Measurements from ENCODE around the gene PROSER3. TPM values are rescaled to one million over a fixed set of nuclear protein-coding genes. Genes with fewer than 3 reads are reported as not detected.
"Not testable (repeated sequence)": the region's sequence is repeated elsewhere in the genome, so short reads cannot be mapped to it uniquely, and the experiment has no call there.

PROSER3 gene
- total RNA-seq, 1 donor, result 13.5 TPM

GRCh38 chr19:35721374-35721773 lies 36.6 kb upstream of the PROSER3 start:
- no peak for DNase-seq (ENCODE audit: low read depth in 2 of 3, low spot score in 2 of 3)

- DNase-seq (ENCODE audit: low read depth in 2 of 3, low spot score in 2 of 3), result no peak
Measured at GRCh38 chr19:35722461-35722860, 35.5 kb upstream of the PROSER3 start.

DNA sequence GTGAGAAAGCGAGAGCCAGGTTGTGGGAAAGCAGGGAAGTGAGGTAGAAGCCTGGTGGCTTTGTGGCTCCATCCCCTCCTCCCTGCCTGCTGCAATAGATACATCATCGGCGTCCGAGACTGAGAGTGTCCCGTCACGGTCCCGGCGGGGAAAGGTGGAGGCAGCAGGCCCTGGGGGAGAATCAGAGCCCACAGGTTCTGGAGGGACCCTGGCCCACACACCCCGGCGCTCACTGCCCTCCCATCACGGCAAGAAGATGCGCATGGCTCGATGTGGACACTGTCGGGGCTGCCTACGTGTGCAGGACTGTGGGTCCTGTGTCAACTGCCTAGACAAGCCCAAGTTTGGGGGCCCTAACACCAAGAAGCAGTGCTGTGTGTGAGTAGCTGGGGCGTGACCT lies 35.1 kb upstream of the PROSER3 start:
- DNase-seq (ENCODE audit: low read depth in 2 of 3, low spot score in 2 of 3), result no peak

- no peak for DNase-seq (ENCODE audit: low read depth in 2 of 3, low spot score in 2 of 3)
Measured at GRCh38 chr19:35723671-35724070, 34.3 kb upstream of the PROSER3 start.

DNA sequence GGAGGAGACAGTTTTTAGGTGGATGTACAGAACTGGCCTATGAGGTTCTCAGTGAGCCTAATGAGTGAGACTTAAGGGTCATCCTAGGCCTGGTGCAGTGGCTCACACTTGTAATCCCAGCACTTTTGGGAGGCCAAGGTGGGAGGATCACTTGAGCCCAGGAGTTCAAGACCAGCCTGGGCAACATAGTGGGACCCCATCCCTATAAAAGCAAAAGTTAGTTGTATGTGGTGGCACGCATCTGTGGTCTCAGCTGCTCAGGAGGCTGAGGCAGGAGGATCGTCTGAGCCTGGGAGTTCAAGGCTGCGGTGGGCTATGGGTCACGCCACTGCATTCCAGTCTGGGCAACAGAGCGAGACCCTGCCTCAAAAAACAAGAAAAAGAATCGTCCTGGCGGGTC lies 33.8 kb upstream of the PROSER3 start:
- not testable (repeated sequence) for DNase-seq (ENCODE audit: low read depth in 2 of 3, low spot score in 2 of 3)

GRCh38 chr19:35724560-35724959 lies 33.4 kb upstream of the PROSER3 start:
- no peak for DNase-seq (ENCODE audit: low read depth in 2 of 3, low spot score in 2 of 3)

GRCh38 chr19:35725216-35725861 lies 32.6 kb upstream of the PROSER3 start:
- no peak for DNase-seq (ENCODE audit: low read depth in 2 of 3, low spot score in 2 of 3)

DNA sequence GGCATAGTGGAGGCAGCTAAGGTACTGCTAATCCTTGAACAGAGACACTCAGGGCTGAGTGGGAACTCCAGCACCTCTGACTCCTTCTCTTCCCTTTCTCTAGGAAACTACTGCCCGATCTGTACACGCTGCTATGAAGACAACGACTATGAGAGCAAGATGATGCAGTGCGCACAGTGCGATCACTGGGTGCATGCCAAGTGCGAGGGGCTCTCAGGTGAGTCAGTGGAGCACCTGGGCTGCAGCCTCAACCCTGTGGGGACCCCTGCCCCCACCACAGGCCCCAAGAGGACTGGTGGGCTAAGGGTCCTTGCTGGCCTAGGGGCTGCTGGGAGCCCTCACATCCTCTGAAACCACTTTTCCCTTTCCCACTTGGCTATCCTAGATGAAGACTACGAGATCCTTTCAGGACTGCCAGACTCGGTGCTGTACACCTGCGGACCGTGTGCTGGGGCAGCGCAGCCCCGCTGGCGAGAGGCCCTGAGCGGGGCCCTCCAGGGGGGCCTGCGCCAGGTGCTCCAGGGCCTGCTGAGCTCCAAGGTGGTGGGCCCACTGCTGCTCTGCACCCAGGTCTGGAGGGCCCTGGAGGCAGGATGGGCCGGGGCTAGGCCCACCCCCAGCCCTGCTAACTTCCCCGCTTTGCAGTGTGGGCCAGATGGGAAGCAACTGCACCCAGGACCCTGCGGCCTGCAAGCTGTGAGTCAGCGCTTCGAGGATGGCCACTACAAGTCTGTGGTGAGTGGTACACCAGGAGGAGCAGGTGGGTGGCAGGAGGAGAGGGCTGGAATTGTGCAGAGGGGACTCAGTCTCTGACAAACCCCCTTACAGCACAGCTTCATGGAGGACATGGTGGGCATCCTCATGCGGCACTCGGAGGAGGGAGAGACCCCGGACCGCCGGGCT lies 30.7 kb upstream of the PROSER3 start:
- no peak for DNase-seq (ENCODE audit: low read depth in 2 of 3, low spot score in 2 of 3)

DNA sequence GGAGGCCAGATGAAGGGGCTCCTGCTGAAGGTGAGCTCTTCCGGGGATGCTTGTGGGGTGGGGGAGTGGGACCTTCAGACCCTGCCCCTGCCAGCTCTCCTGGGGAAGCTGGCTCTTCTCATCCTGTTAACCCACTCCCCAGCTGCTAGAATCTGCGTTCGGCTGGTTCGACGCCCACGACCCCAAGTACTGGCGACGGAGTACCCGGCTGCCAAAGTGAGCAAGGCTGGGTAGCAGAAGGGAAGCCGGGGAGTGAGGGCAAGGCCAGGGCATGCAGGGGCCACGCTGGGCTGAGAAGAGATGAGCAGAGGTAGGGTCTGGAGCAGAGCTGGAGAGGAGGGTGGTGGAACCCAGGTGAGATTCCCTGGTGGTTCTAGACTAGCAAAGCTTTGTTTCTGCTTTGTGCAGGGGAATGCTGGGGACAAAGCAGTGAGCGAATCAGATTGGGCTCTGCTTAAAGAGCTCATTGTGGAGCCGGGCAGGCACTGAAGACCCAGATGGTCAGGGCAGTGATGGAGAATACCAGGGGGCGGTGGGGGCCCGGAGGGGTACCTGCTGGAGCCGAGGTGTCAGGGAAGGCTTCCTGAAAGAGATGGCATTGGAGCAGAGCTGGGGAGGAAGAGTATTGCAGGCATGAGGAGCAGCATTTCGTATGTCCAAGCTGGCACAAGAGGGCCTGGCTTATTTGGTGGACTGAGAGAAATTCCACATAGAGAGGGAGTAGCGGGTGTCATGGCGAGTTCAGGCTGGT lies 29.8 kb upstream of the PROSER3 start:
- no peak for DNase-seq (ENCODE audit: low read depth in 2 of 3, low spot score in 2 of 3)

- no peak for DNase-seq (ENCODE audit: low read depth in 2 of 3, low spot score in 2 of 3)
Measured at GRCh38 chr19:35729021-35729420, 29.0 kb upstream of the PROSER3 start.

DNA sequence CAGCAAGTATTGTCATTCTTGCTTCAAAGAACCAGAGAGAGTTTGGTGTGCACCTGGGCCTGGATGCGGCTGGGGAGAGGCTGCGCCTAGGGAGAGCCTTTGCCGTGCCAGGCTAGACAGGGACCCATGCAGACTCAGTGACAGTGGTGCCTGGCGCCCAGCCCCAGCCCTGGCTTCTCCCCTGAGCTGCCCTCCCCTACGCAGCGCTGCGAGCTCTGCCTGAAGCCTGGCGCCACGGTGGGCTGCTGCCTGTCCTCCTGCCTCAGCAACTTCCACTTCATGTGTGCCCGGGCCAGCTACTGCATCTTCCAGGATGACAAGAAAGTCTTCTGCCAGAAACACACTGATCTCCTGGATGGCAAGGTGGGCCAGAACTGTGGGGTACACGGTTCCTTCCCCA lies 28.2 kb upstream of the PROSER3 start:
- DNase-seq (ENCODE audit: low read depth in 2 of 3, low spot score in 2 of 3), result no peak

DNA sequence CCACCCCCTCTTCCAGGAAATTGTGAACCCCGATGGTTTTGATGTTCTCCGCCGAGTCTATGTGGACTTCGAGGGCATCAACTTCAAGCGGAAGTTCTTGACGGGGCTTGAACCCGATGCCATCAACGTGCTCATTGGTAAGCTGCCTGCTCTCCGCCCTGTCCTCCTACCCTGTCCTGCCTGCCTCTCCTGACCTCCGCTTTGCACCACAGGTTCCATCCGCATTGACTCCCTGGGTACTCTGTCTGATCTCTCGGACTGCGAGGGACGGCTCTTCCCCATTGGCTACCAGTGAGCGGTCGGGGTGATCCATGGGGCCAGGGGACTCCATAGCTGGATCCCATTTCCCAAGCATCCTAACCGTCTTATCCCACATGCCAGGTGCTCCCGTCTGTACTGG lies 27.6 kb upstream of the PROSER3 start:
- no peak for DNase-seq (ENCODE audit: low read depth in 2 of 3, low spot score in 2 of 3)

DNA sequence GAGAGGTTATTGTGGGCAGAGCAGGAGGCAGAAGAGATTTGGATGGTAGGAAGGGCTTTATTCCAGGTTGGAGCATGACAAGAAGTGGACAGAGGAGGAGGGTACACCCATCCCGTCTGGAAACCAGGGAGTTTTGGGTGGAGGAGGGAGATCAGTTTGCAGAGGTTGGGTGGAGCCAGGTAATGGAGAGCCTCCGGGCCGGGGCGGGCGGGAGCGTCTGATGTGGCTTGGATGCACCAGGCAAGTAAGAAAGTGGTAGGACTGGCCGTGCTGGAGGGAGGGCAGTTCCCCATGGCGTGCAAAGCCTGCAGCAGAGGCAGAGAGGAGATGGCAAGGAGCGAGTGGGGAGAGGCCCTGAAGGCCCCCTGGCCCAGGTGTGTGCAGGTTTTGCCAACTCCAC lies 26.6 kb upstream of the PROSER3 start:
- no peak for DNase-seq (ENCODE audit: low read depth in 2 of 3, low spot score in 2 of 3)

DNA sequence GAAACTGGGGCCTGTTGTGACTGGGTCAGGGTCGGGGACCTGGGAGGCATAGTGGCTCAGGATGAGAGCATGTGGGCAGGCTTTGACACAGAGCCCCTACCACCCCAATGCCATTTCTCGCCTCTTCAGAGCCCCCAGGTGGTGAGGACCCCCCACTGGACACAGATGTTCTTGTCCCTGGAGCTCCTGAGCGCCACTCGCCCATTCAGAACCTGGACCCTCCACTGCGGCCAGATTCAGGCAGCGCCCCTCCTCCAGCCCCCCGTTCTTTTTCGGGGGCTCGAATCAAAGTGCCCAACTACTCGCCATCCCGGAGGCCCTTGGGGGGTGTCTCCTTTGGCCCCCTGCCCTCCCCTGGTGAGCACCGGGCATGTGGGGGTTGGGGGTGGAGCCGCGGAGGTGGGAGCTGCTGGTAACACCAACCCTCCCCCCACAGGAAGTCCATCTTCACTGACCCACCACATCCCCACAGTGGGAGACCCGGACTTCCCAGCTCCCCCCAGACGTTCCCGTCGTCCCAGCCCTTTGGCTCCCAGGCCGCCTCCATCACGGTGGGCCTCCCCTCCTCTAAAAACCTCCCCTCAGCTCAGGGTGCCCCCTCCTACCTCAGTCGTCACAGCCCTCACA lies 26.1 kb upstream of the PROSER3 start:
- DNase-seq (ENCODE audit: low read depth in 2 of 3, low spot score in 2 of 3), result no peak

GRCh38 chr19:35732540-35733179 lies 25.3 kb upstream of the PROSER3 start:
- DNase-seq (ENCODE audit: low read depth in 2 of 3, low spot score in 2 of 3), result no peak

GRCh38 chr19:35733180-35734125 lies 24.5 kb upstream of the PROSER3 start:
- no peak for DNase-seq (ENCODE audit: low read depth in 2 of 3, low spot score in 2 of 3)

- no peak for DNase-seq (ENCODE audit: low read depth in 2 of 3, low spot score in 2 of 3)
Measured at GRCh38 chr19:35734273-35734672, 23.7 kb upstream of the PROSER3 start.

DNA sequence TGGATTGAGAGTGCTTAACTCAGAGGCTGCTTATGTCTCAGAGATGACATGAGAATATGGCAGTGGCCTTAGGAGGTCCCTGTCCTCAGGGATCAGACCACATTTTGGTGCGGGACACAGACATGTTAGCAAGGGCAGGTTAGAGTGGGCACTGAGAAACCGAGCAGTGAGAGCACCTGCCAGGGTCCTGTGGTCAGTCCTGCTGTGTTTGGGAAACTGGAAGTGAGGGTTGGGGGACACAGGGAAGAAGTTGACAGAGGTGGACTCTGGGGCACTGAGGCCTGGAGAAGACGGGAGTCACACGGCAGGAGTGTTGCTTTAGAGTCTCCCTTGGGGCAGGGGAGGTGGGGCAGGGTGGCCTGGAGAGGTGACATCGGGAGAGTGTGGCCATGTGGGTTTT lies 23.1 kb upstream of the PROSER3 start:
- DNase-seq (ENCODE audit: low read depth in 2 of 3, low spot score in 2 of 3), result no peak

Data from hematopoietic multipotent progenitor cell (in vitro differentiated cells).